ENCODE data around the gene FSIP2. TPM values are rescaled to one million over a fixed set of nuclear protein-coding genes. Genes with fewer than 3 reads are reported as not detected.

The FSIP2 gene
- total and polyA plus RNA-seq, 4 experiments from 2014 or later = 0.36 to 0.49 TPM; not detected in 2

GRCh38 chr2:185811580-185811979 is 73.0 kb downstream of the FSIP2 start:
- Mint-ChIP-seq H3K9me3 (peaks cover 3 to 31% (median 12%) of the 10 kb centered on the region in 8 donors), H3K4me3 (no peak overlapping the region), H3K27ac (no peak overlapping the region), H3K36me3 (no peaks in the 10 kb centered on the region), H3K27me3 (no peaks in the 10 kb centered on the region), H3K4me1 (no peaks in the 10 kb centered on the region)
- CTCF ChIA-PET (ENCODE audit: partially characterized antibody) = no interaction called here
- H3K27me3 ChIP-seq (ENCODE audit: insufficient read depth, low read length) = no peaks in the 10 kb centered on the region
- no peak for DNase-seq
- intact Hi-C loops (cut with micrococcal nuclease) = no loop called here
- no peaks in the 10 kb centered on the region for H3K9me3 ChIP-seq (ENCODE audit: control insufficient read depth in 1 of 2, low read length in 2 of 2)
- no peaks in the 10 kb centered on the region for H3K4me1 ChIP-seq (ENCODE audit: insufficient read depth, low read length)
- POLR2A ChIA-PET (ENCODE audit: partially characterized antibody) = no interaction called here
- H3K36me3 ChIP-seq (ENCODE audit: insufficient read depth, low read length) = no peaks in the 10 kb centered on the region
- H3K4me3 ChIP-seq (ENCODE audit: low read length in 2 of 2) = no peak overlapping the region
- H3K27ac ChIP-seq (ENCODE audit: low read depth, low read length) = no peak overlapping the region

- H3K9me3 Mint-ChIP-seq = peaks cover 3 to 50% (median 26%) of the 10 kb centered on the region in 8 donors
- DNase-seq = no peak
- POLR2A ChIA-PET (ENCODE audit: partially characterized antibody) = no interaction called here
- intact Hi-C loops (cut with micrococcal nuclease) = no loop called here
- no peaks in the 10 kb centered on the region for H3K36me3 Mint-ChIP-seq
- no peak overlapping the region for H3K27ac ChIP-seq (ENCODE audit: low read depth, low read length)
- H3K4me3 ChIP-seq (ENCODE audit: low read length in 2 of 2) = no peak overlapping the region
- no peak overlapping the region for H3K4me3 Mint-ChIP-seq
- H3K27ac Mint-ChIP-seq = no peak overlapping the region
- no peaks in the 10 kb centered on the region for H3K27me3 ChIP-seq (ENCODE audit: insufficient read depth, low read length)
- no peaks in the 10 kb centered on the region for H3K4me1 Mint-ChIP-seq
- no peaks in the 10 kb centered on the region for H3K27me3 Mint-ChIP-seq
- H3K4me1 ChIP-seq (ENCODE audit: insufficient read depth, low read length) = no peaks in the 10 kb centered on the region
- CTCF ChIA-PET (ENCODE audit: partially characterized antibody) = interaction anchor here (1.5 kb wide), 1 partner anchor 13 kb away, joined by 4 read pairs; no protein-coding TSS in a partner anchor
- H3K36me3 ChIP-seq (ENCODE audit: insufficient read depth, low read length) = no peaks in the 10 kb centered on the region
- no peaks in the 10 kb centered on the region for H3K9me3 ChIP-seq (ENCODE audit: control insufficient read depth in 1 of 2, low read length in 2 of 2)
These were observed 75.1 kb downstream of the FSIP2 start for GRCh38 chr2:185813707-185814106.

GRCh38 chr2:185817991-185818390 is 79.4 kb downstream of the FSIP2 start:
- Mint-ChIP-seq H3K9me3 (peaks cover 1 to 62% (median 33%) of the 10 kb centered on the region in 8 donors), H3K27ac (no peak overlapping the region)
- POLR2A ChIA-PET (ENCODE audit: partially characterized antibody) = no interaction called here

GRCh38 chr2:185821467-185821866 is 82.9 kb downstream of the FSIP2 start:
- H3K9me3 Mint-ChIP-seq = peaks cover 4 to 41% (median 21%) of the 10 kb centered on the region in 8 donors
- H3K4me1 Mint-ChIP-seq = no peaks in the 10 kb centered on the region
- no peak for DNase-seq
- intact Hi-C loops (cut with micrococcal nuclease) = no loop called here
- Histone ChIP-seq H3K27ac (ENCODE audit: low read depth, low read length) (no peak overlapping the region), H3K4me3 (ENCODE audit: low read length in 2 of 2) (no peak overlapping the region), H3K36me3 (ENCODE audit: insufficient read depth, low read length) (no peaks in the 10 kb centered on the region), H3K27me3 (ENCODE audit: insufficient read depth, low read length) (no peaks in the 10 kb centered on the region), H3K9me3 (ENCODE audit: control insufficient read depth in 1 of 2, low read length in 2 of 2) (no peaks in the 10 kb centered on the region), H3K4me1 (ENCODE audit: insufficient read depth, low read length) (no peaks in the 10 kb centered on the region)
- no peak overlapping the region for H3K27ac Mint-ChIP-seq
- H3K4me3 Mint-ChIP-seq = no peak overlapping the region
- no peaks in the 10 kb centered on the region for H3K36me3 Mint-ChIP-seq
- CTCF ChIA-PET (ENCODE audit: partially characterized antibody) = no interaction called here
- no peaks in the 10 kb centered on the region for H3K27me3 Mint-ChIP-seq
- POLR2A ChIA-PET (ENCODE audit: partially characterized antibody) = no interaction called here

More at GRCh38 chr2:185817991-185818390, 79.4 kb downstream of the FSIP2 start:
- no peak overlapping the region for H3K4me3 ChIP-seq (ENCODE audit: low read length in 2 of 2)
- Mint-ChIP-seq H3K4me3 (no peak overlapping the region), H3K4me1 (no peaks in the 10 kb centered on the region), H3K36me3 (no peaks in the 10 kb centered on the region), H3K27me3 (no peaks in the 10 kb centered on the region)
- intact Hi-C loops (cut with micrococcal nuclease) = no loop called here
- no peaks in the 10 kb centered on the region for H3K4me1 ChIP-seq (ENCODE audit: insufficient read depth, low read length)
- H3K27me3 ChIP-seq (ENCODE audit: insufficient read depth, low read length) = no peaks in the 10 kb centered on the region
- H3K27ac ChIP-seq (ENCODE audit: low read depth, low read length) = no peak overlapping the region
- no peaks in the 10 kb centered on the region for H3K9me3 ChIP-seq (ENCODE audit: control insufficient read depth in 1 of 2, low read length in 2 of 2)
- no peak for DNase-seq
- CTCF ChIA-PET (ENCODE audit: partially characterized antibody) = no interaction called here
- H3K36me3 ChIP-seq (ENCODE audit: insufficient read depth, low read length) = no peaks in the 10 kb centered on the region

GRCh38 chr2:185823773-185824172 is 85.2 kb downstream of the FSIP2 start:
- no peaks in the 10 kb centered on the region for H3K9me3 ChIP-seq (ENCODE audit: control insufficient read depth in 1 of 2, low read length in 2 of 2)
- H3K4me3 ChIP-seq (ENCODE audit: low read length in 2 of 2) = no peak overlapping the region
- no peaks in the 10 kb centered on the region for H3K27me3 Mint-ChIP-seq
- DNase-seq = no peak
- H3K27me3 ChIP-seq (ENCODE audit: insufficient read depth, low read length) = no peaks in the 10 kb centered on the region
- POLR2A ChIA-PET (ENCODE audit: partially characterized antibody) = no interaction called here
- H3K27ac Mint-ChIP-seq = no peak overlapping the region
- H3K4me1 Mint-ChIP-seq = no peaks in the 10 kb centered on the region
- no peak overlapping the region for H3K27ac ChIP-seq (ENCODE audit: low read depth, low read length)
- intact Hi-C loops (cut with micrococcal nuclease) = no loop called here
- CTCF ChIA-PET (ENCODE audit: partially characterized antibody) = no interaction called here
- no peaks in the 10 kb centered on the region for H3K36me3 Mint-ChIP-seq
- H3K9me3 Mint-ChIP-seq = peaks cover 2 to 23% (median 11%) of the 10 kb centered on the region in 8 donors
- H3K4me3 Mint-ChIP-seq = no peak overlapping the region
- no peaks in the 10 kb centered on the region for H3K36me3 ChIP-seq (ENCODE audit: insufficient read depth, low read length)
- H3K4me1 ChIP-seq (ENCODE audit: insufficient read depth, low read length) = no peaks in the 10 kb centered on the region

GRCh38 chr2:185825557-185825956 is 87.0 kb downstream of the FSIP2 start:
- Histone ChIP-seq H3K9me3 (ENCODE audit: control insufficient read depth in 1 of 2, low read length in 2 of 2) (no peaks in the 10 kb centered on the region), H3K27ac (ENCODE audit: low read depth, low read length) (no peak overlapping the region), H3K27me3 (ENCODE audit: insufficient read depth, low read length) (no peaks in the 10 kb centered on the region), H3K4me1 (ENCODE audit: insufficient read depth, low read length) (no peaks in the 10 kb centered on the region), H3K36me3 (ENCODE audit: insufficient read depth, low read length) (no peaks in the 10 kb centered on the region), H3K4me3 (ENCODE audit: low read length in 2 of 2) (no peak overlapping the region)
- peaks cover 0 to 17% (median 7%) of the 10 kb centered on the region in 8 donors for H3K9me3 Mint-ChIP-seq
- no peaks in the 10 kb centered on the region for H3K4me1 Mint-ChIP-seq
- intact Hi-C loops (cut with micrococcal nuclease) = no loop called here
- H3K27ac Mint-ChIP-seq = no peak overlapping the region
- DNase-seq = no peak
- ChIA-PET POLR2A (ENCODE audit: partially characterized antibody) (no interaction called here), CTCF (ENCODE audit: partially characterized antibody) (no interaction called here)
- no peaks in the 10 kb centered on the region for H3K36me3 Mint-ChIP-seq
- H3K4me3 Mint-ChIP-seq = no peak overlapping the region
- H3K27me3 Mint-ChIP-seq = no peaks in the 10 kb centered on the region

GRCh38 chr2:185828326-185828725 is 89.7 kb downstream of the FSIP2 start:
- CTCF ChIA-PET (ENCODE audit: partially characterized antibody) = no interaction called here

GRCh38 chr2:185833864-185834263 is 95.3 kb downstream of the FSIP2 start:
- Mint-ChIP-seq H3K4me3 (no peak overlapping the region), H3K27me3 (no peaks in the 10 kb centered on the region), H3K9me3 (peaks cover 0 to 40% (median 28%) of the 10 kb centered on the region in 8 donors), H3K27ac (no peak overlapping the region), H3K36me3 (peaks cover 0 to 3% of the 10 kb centered on the region in 2 donors), H3K4me1 (no peaks in the 10 kb centered on the region)
- ChIA-PET CTCF (ENCODE audit: partially characterized antibody) (no interaction called here), POLR2A (ENCODE audit: partially characterized antibody) (no interaction called here)
- intact Hi-C loops (cut with micrococcal nuclease) = no loop called here
- H3K9me3 ChIP-seq (ENCODE audit: control insufficient read depth in 1 of 2, low read length in 2 of 2) = peaks cover 0 to 5% of the 10 kb centered on the region in 2 donors
- H3K27ac ChIP-seq (ENCODE audit: low read depth, low read length) = no peak overlapping the region
- H3K27me3 ChIP-seq (ENCODE audit: insufficient read depth, low read length) = no peaks in the 10 kb centered on the region
- no peak for DNase-seq
- no peaks in the 10 kb centered on the region for H3K4me1 ChIP-seq (ENCODE audit: insufficient read depth, low read length)
- H3K4me3 ChIP-seq (ENCODE audit: low read length in 2 of 2) = no peak overlapping the region
- no peaks in the 10 kb centered on the region for H3K36me3 ChIP-seq (ENCODE audit: insufficient read depth, low read length)

More at GRCh38 chr2:185828326-185828725, 89.7 kb downstream of the FSIP2 start:
- Histone ChIP-seq H3K9me3 (ENCODE audit: control insufficient read depth in 1 of 2, low read length in 2 of 2) (no peaks in the 10 kb centered on the region), H3K27me3 (ENCODE audit: insufficient read depth, low read length) (no peaks in the 10 kb centered on the region), H3K4me3 (ENCODE audit: low read length in 2 of 2) (no peak overlapping the region), H3K27ac (ENCODE audit: low read depth, low read length) (no peak overlapping the region), H3K36me3 (ENCODE audit: insufficient read depth, low read length) (no peaks in the 10 kb centered on the region), H3K4me1 (ENCODE audit: insufficient read depth, low read length) (no peaks in the 10 kb centered on the region)
- Mint-ChIP-seq H3K27ac (no peak overlapping the region), H3K4me1 (no peaks in the 10 kb centered on the region), H3K9me3 (peaks cover 0 to 9% (median 3%) of the 10 kb centered on the region in 8 donors), H3K27me3 (no peaks in the 10 kb centered on the region), H3K36me3 (no peaks in the 10 kb centered on the region), H3K4me3 (no peak overlapping the region)
- no peak for DNase-seq
- POLR2A ChIA-PET (ENCODE audit: partially characterized antibody) = no interaction called here
- intact Hi-C loops (cut with micrococcal nuclease) = no loop called here
